AML-193 (cell line): ENCODE measurements around the gene DNAH11.
"Not testable (repeated sequence)": the region's sequence is repeated elsewhere in the genome, so short reads cannot be mapped to it uniquely, and the experiment has no call there.

Source experiments
- DNase-seq, 2 experiments: peaks; one replicate each; lab custom pipeline; 2025; lab: John Stamatoyannopoulos, UW

The DNAH11 gene

DNA sequence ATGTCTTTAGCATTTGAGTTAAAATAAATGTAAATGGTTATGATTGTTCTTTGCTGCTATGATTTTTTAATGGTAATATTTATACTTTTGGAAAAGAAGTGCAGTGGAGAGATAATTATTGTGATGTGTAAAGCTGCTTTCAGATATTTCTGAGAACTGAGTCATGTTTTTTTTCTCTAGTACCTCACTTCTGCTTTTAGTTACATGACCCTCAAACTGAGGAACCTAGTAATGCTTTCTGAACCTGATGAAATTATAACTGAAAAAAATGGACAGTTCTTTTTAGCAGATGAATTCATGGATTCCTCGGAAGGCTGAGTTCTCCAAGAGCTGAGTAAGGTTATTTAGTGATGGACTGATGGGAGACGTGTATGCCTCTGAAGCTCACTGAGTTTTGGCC is 235.1 kb downstream of the DNAH11 start:
- DNase-seq: peak; percentile 7

DNA sequence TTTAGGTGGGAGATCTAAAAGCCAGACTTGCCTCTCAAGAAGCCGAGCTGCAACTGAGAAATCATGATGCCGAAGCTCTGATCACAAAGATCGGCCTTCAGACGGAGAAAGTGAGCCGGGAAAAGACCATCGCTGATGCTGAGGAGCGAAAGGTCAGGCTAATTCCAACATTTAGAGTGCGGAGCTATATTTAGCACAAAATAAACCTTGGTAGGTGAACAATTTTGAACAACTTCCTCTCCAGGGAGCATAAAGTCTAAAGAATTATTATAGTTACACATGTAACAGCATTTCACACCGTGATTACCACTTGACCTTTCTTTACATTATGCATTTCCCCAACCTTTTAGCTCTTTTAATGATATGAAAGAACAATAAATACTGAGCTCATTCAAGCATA is 236.1 kb downstream of the DNAH11 start:
- no peak for DNase-seq

DNA sequence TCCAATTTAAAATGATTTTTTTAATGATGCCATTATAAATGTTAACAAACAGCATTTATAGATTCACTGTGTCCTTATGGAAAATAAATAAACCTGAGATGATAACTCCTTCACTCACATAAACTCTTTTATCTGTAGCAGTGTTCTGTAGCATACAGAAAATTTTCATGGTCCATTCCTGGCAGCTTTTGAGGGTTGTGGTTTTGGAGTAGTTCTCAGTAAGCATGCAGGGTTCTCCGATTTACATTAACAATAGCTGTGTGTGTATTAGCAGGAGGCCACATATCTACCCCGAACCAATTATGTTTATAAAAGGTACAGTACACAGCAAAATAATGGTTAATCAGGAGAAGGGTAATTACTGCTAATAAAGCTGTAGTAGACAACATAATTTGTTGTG is 240.2 kb downstream of the DNAH11 start:
- no peak for DNase-seq

DNA sequence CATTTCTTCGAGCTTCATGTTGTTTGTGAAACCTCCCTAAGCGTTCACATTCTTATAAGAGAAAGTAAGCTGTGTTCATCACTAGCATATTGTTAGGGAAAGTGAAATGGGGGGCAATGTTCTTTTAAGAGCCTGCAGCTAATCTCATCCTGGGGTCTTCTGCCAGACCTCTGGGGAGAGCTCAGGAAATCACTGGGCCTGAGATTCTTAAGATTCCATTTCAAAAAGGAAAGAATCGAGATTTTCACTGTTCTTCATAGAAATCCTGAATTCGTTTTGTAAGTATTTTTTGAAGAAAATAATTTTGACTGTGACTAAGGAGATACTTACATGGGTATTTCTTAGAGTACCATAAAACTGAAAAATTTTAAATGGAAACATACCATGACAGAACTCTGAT is 242.2 kb downstream of the DNAH11 start:
- DNase-seq: no peak

DNA sequence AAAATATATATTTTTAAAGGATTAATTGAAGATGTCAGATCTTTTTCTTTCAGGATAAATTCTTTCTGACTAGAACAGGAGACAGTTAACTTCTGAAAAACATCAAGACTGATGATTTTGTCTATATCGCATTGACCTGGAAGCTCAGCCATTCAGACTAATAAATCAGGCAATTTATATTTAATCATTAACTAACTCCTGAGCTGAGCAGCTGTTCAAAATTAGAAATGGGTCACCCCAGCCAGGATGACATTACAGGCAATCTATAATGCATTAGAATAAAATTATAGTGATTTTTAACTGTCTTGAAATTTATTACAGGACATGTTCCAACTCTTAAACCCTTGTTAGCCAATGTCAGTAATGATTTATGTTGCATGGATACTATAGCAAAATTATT is 263.0 kb downstream of the DNAH11 start:
- DNase-seq: no peak

DNA sequence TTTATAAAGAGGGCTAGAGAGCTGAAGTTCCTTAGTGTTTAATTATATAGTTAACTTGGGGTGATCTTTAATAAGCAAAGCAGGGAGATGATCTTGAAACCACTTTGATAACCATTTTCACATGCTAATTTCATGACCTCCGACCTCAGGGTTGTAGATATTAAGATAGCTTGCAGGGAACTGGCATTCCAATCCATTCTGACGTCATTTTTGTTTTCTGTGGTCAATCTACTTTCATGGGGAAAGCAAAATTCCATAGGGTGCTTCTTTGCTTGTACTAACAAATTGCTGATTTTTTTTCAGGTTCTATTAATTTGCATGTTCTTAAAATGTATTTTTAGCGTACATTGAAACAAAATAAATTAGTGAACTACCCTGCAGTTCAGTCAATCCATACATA is 263.5 kb downstream of the DNAH11 start:
- no peak for DNase-seq

DNA sequence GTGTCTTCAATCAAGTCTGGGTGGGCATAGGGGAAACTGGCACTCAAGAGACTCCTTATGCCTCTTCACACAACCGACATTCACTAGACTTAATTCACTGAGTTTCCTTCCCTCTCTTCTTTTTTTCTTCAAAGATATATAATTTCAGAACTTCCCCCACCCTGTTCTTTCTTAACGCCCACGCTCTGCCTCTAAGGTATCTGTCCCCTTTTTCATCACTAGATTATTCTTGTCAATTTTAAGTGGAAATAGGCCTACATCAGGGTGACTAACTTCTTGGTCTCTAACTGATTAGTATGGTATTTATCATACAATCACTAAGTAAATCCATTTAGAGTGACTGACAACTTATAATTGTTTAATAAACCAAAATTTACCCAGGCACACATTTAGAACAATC is 276.2 kb downstream of the DNAH11 start:
- DNase-seq: no peak

DNA sequence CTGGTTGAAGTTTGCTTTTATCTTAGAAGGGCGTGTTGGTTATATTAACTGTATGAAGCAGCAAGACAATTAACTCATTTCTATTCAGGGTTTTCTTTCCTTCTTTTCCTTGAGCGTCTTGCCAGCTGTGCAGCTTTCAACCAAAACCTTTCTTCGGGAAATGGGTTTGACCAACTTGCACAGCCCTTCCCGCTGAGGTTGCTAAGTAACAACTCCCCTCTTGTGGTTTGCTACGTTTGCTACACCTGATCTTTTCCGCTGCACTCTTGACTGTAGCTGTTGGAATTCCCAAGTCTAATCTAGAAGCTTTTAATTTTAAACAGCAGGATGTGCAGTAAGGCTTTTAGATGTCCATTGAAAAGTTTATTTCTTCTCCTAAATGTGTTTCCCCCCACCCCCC is 286.0 kb downstream of the DNAH11 start:
- DNase-seq: no peak

DNA sequence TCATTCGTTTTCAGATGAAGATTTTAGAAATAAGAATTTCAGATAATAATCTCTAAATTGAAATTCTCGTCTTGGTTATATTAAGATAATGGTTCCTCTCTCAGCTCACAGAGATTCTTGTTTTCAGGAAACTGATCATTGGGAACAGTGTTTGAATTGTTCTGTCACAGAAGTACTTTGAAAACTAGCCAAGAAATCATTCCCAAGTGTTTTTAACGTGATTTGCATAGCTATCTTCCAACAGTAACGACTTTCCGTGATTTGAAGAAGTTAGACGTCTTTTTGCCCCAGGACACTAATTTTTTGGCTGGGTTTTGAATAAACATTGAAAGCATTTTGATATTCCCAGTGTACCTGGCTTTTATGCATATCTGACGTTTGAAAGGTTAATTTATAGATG is 286.9 kb downstream of the DNAH11 start:
- no peak for DNase-seq

DNA sequence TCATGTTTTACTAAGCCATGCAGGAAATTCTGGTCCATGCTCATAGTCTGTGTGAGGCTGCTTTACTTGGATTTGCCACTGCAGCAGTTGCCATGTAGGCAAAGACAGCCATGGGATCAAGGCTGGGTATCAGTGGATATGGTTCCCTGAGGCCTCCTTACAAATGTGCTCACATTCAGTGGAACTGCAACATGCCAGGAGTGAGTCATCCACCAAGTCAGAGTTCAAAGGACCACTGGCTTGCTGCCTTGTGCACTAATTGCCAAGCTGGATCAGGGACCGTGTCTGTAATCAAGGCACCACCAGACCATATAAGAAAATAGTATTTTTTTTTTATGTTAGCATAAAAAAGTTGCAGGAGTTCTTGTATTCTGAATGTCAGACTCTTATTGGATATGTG is 301.9 kb downstream of the DNAH11 start:
- no peak for DNase-seq

DNA sequence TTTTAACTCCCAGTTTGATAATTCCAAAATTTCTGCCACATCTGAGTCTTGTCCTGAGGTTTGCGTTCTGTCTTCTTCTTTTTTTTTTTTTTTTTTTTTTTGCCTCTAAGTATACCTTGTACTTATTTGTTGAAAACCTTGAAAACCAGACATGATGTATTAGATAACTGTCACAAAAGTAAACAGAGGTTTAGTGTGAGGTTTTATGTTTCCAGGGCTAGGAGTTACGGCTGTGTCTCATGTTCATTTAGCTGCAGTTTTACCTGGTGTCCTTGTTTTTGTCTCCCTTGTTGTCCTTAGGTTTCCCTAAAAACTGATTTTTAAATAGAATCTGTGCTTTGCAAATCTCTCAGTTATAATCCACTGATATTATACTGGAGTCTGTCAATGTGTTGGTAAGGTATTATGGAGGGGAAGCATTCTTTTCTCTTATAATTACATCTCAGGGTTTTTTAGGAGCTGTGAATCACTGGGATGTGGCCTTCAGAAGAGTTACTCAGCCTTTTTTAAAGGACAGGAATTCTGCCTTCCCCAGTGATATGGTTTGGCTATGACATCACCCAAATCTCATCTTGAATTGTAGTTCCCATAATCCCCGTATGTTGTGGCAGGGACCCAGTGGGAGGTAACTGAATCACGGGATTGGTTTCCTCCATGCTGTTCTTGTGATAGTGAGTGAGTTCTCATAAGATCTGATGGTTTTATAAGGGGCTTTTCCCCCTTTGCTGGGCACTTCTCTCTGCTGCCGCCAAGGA is 307.9 kb downstream of the DNAH11 start:
- no peak for DNase-seq

DNA sequence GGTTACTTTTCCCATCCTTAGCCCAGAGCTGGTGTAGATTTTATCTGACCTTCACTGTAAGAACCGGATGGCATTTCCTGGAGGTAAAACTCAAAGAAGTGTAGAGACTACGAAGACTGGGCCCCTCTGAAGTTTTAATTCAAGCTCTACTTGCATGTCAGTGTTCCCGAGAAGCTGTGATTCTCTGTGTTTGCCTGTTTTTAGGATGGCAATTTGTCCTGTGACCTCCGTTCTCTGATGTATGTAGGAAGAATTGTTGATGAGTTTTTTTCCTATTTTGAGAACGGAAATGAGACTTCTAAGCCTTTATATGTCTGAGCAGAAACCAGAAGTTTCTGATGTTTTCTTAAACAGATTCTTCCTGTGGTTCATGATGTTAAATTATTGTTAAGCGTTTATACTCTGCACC is 308.7 kb downstream of the DNAH11 start:
- no peak for DNase-seq

DNA sequence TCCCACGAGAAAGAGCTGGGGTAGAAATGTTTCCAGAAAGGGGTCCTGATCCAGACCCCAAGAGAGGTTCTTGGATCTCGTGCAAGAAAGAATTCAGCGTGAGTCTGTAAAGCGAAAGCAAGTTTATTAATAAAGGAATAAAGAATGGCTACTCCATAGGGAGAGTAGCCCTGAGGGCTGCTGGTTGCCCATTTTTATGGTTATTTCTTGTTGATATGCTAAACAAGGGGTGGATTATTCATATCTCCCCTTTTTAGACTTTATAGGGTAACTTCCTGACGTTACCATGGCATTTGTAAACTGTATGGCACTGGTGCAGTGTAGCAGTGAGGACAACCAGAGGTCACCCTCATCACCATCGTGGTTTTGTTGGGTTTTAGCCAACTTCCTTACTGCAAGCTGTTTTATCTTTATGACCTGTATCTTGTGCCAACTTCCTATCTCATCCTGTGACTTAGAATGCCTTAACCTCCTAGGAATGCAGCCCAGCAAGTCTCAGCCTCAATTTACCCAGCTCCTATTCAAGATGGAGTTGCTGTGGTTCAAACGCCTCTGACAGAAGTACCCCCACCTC is 322.9 kb downstream of the DNAH11 start:
- peak; percentile 37 to 47 for DNase-seq

DNA sequence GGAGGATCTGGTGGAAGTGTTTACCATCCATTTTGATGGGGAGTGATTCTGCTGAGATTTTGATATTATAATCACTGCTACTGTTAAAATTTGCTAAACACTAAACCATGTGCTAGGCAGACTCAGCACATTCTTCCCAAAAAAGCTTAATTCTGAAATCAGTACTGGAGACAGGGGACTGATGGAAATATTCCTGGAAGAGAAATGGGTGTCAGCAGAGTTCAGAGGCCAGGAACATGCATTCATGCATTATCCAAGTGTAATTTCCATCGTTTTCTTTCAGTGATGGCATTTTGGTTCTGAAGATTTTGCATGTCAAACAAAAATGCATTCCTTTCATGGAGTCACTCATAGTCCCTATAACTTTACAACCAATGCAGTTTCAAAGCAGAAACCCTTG is 323.9 kb downstream of the DNAH11 start:
- no peak for DNase-seq

DNA sequence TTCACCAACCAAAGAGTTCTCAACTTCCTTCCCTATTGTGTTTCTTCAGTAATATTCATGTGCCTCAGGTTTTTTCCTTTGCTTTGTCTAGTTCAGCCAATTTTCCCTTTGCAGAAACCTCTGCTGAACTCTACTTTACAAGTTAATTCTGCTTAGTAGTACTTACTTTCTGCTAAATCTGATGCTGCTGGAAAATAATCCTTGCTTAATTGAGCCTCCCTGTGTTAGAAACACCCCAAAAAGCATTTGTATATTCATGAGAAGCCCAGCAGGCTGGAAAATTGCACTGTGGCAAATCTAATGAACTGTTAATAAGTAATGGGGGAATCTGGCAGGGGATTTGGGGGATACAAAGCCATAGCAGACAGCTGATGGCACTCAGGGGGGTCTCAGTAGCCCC is 324.4 kb downstream of the DNAH11 start:
- no peak for DNase-seq

DNA sequence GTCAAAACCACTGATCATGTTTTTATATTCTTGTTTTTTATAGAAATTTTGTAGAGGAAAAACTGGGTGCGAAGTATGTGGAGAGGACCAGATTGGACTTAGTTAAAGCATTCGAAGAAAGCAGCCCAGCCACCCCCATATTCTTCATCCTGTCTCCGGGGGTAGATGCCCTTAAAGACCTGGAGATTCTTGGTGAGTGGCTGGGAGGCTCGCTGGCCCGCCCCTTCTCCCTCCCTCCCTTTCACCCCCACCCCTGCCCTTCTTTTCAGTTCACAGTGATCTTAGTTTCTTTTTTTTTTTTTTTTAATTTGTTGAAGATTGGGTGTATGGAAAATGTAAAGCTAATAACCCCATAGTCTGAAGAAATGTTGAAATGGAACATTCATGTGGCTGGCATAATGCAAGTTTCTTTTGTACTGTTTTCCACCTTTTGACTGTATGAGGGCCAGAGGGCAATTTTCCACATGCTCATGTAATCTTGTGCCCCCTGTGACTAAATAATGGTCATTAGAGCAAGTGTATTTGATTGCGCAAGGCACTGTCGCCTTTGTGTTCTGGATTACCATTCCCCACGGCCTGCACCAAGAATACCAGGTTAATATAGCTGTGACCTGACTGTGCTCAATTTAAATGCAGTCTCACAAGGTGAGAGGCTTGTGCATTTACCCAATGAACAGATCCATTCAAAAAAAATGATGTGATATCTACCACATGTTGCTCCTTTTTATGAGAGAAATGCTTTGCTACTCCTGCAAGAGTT is 325.2 kb downstream of the DNAH11 start:
- no peak for DNase-seq

DNA sequence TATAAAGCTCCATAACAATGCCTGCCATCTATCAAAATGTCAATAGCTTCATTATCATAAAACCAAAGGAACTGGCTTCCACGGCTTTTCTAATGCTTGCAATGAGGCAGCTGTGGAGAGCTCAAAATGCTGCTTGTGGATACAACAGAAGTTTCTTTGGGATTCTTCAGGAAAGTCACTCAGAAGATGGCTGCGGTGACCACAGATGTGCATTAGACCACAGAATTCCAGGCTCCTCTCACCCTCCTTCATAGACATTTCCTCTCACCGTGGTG is 325.7 kb downstream of the DNAH11 start:
- no peak for DNase-seq

DNA sequence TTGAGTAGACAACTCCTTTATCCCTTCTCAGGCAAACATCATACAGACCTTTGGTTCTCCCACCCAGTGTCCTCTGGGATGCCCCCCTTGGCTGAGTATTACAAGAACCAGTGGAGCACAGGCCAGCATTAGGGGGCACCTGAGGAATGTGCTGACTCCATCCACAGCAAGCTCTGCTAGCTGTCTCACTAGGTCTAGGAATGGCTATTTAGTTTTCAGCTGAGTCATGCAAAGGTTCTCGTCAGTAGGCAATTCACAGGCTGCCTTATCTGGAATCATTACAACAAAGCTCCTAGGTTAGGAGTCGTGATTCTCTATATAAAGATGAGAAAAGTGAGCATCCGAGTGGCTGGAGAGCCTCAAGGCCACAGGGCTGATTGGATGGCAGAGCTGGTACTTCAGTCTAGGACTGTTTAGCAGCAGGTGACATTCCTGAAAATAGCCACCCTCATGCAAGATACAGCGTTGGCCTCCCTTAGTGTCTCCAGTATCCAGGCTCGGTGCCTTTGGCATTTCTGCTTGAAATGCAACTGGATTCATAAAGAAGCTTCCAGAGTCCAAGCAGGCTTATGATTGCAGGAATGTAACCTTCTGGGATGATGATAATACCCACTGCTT is 327.1 kb downstream of the DNAH11 start:
- DNase-seq: no peak

DNA sequence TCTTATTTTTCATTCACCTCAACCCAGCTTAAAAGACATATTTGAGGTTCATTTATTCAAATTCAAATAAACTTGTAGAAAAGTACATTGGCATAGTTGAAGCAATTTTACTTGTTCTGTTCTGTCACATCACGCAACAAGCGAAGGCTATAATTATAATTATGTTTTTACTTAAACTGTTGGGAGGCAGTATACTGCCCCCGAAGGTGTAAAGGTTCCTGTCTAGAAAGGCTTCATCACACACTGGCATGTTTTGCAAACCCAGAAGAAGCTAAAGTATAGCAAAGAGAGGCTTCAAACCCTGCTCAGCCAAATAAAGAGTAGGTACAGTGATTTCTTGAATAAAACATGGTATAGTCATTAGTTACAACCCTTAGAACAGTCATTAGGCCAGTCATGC is 340.2 kb downstream of the DNAH11 start:
- DNase-seq: no peak

DNA sequence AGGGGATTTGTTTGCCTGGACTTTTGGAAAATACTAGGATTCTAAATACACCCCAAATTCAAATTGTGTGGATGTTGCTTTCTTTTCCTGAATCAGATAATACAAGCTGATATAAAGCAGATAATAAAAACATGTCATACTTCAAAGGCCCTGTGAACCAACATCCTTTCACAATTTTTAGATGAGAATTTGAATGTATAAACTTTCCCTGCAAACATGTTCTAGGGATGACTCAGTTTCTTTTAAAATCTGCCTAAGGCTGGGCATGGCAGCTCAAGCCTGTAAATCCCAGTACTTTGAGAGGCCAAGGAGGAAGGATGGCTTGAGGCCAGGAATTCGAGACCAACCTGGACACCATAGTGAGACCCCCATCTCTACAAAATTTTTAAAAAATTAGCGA is 340.7 kb downstream of the DNAH11 start:
- not testable (repeated sequence) for DNase-seq

DNA sequence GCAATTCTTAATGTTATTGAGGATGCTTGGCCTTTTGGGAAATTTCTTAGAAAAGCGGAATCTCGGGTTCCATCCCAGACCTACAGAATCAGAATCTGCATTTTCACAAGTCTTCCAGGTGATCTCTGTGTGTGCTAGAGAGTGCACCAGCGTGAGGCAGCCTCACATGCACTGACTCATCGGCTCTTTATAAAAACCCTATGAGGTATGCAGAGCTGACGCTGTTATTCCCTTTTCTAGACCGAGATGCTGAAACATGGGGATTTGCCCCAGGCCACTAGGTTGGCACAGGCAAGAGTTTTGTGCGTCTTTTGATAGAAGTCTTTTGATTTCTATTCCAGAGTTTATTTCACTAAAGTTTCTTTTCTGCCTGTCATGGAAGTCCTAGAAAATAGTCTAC is 341.7 kb downstream of the DNAH11 start:
- DNase-seq: no peak

DNA sequence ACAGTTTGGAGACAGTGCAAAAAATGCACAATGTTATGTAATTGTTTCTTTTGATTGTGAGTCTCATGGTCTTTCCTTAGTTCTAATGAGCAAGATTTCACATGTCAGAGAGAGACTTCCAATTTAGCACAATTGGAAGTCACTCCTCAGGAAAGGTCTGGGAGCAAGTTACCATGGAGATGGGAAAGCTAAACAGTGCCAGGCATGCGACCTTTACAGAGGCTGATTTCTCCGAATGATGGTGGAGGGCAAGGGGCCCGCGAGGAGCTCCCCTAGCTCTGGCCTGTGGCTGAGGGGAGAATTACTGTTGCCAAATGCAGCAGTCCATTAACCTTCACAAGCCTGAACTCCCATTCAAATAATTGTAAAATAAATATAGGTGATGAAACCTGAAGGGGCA is 343.6 kb downstream of the DNAH11 start:
- no peak for DNase-seq

DNA sequence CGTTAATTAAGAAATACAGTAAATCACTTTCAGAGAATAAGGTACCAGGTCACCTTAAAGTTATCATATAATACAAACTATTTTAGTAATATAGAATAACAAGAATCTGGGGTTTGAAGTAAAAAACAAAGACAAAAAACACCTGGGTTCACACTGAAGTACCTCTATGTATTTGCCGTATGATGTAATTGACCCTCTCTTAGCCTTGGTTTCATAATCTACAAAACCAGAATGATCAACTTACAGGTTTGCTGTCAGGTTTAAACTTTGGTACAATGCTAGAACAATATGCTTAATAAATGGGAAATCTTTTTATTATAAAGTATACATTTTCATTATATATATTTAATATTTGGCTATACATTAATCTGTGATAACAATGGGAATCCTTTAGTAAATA is 344.5 kb downstream of the DNAH11 start:
- no peak for DNase-seq
